ENCODE measurements around the gene HOXA5. TPM values are rescaled to one million over a fixed set of nuclear protein-coding genes. Genes with fewer than 3 reads are reported as not detected.

The HOXA5 gene
- total and polyA plus RNA-seq, 10 of the 15 experiments (the other 5 are each of a cell fraction or from before 2014, with no cell fraction given), result 0.05 to 0.13 TPM; not detected in 8

DNA sequence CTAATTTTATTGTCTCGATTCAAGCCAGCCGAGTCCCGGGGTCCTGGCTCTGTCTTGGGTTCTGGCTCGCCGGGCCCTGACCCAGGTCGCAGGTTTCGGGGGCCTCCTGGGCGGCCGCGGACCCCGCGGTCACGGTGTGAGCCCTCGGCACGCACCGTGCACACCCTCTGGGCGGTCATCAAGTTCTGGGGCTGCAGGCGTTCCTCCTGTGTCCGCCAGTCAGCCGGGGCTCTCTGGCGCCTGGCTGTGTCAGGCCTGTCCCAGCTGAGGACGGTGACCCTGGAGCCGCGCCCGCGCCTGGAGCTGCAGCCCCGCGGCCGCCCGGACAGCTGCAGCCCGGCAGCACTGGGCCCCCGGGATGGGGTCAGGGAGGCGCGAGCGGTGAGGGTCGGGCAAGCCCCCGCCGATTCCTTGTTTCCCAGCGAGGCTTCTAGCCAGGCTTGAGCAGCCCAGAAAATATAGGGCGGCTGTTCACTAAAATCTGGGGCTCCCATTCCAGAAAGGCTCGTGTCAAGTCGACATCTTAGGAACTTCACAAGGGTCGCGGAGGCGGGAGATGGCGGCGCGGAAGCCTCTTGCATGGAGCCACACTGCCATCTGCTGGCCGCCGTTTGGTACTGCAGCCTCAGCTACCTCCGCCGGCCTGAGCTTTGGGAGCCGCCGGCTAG, 17.2 kb upstream of the HOXA5 start:
- H3K9ac ChIP-seq (ENCODE audit: control insufficient read depth, insufficient read depth, low read length), result peak overlapping the region; percentile 30; the same call in 1 of the 2 replicates
- ChIA-PET CTCF (interaction anchor here (0.6 to 4.6 kb wide), 30 partner anchors 10 to 1433 kb away, joined by 3 to 100 read pairs (median 4); partner anchors contain the start of gene HOXA3), SMC1A (ENCODE audit: uncharacterized antibody, unreplicated experiment) (interaction anchor here (0.6 to 2.2 kb wide), 16 partner anchors 10 to 1268 kb away, joined by 3 to 15 read pairs (median 4); no protein-coding TSS in a partner anchor), POLR2A (interaction anchor here (0.6 to 1.0 kb wide), 3 partner anchors 294 to 1599 kb away, joined by 3 to 5 read pairs (median 3); no protein-coding TSS in a partner anchor), RAD21 (ENCODE audit: unreplicated experiment) (interaction anchor here (0.6 to 3.8 kb wide), 18 partner anchors 11 to 1268 kb away, joined by 3 to 46 read pairs (median 4); partner anchors contain the start of genes HOXA1 and SNX10)
- intact Hi-C loops (cut with micrococcal nuclease; ENCODE audit: unreplicated experiment), result loop anchor here (1.0 to 5.0 kb wide), 6 partner anchors 303 to 1268 kb away; no protein-coding TSS in a partner anchor
- ATAC-seq (peak; percentile 89), FAIRE-seq (peak; percentile 96), DNase-seq (ENCODE audit: low read depth, low spot score) (peak; percentile 23)
- H3K4me1 ChIP-seq (ENCODE audit: control insufficient read depth, insufficient read depth, low read length), result no peaks in the 10 kb centered on the region
- no peaks in the 10 kb centered on the region for H4K20me1 ChIP-seq (ENCODE audit: control insufficient read depth, insufficient read depth)
- in situ Hi-C loops (cut with MboI), result loop anchor here (25.0 kb wide), 1 partner anchor 1073 kb away; no protein-coding TSS in a partner anchor
- no peaks in the 10 kb centered on the region for H3K79me2 ChIP-seq (ENCODE audit: control insufficient read depth, insufficient read depth, low read length)
- H3K4me2 ChIP-seq (ENCODE audit: control insufficient read depth, insufficient read depth), result peak overlapping the region; percentile 90
- WGBS (ENCODE audit: insufficient coverage, insufficient replicate concordance, low lambda C conversion rate, missing lambda C conversion rate), result 3% methylated on average over 45 of the region's 54 CpGs
- BruUV-seq (replicated peaks), result no TSS peak
- peaks cover 2% of the 10 kb centered on the region; the same call in 1 of the 3 replicates for H3K9me3 ChIP-seq (replicated peaks; ENCODE audit: control insufficient read depth, insufficient read depth, low read length)
- H3K27me3 ChIP-seq (replicated peaks in 1 of 2; ENCODE audit: control insufficient read depth in 2 of 2, insufficient read depth in 2 of 2, low read length in 1 of 2), result peaks cover 17 to 38% of the 10 kb centered on the region in 2 experiments
- H3K27ac ChIP-seq (ENCODE audit: control insufficient read depth, insufficient read depth), result no peak overlapping the region
- no peaks in the 10 kb centered on the region for H3K36me3 ChIP-seq (ENCODE audit: control insufficient read depth in 2 of 2, insufficient read depth in 2 of 2, low read length in 1 of 2)
- H2AFZ ChIP-seq (ENCODE audit: control insufficient read depth, low read depth, low read length), result peak overlapping the region; percentile 91
- peak overlapping the region; percentile 72 for H3K4me3 ChIP-seq
- TF ChIP-seq MEF2A (IDR thresholded peaks at IDR 0.05; ENCODE audit: insufficient read depth, low read depth, low read length) (no peak), POU2F2 (IDR thresholded peaks at IDR 0.05; ENCODE audit: borderline replicate concordance, low read depth, low read length) (peak; percentile 40; the same call in 1 of the 3 replicates), EZH2 (IDR thresholded peaks at IDR 0.05; ENCODE audit: borderline replicate concordance, control insufficient read depth, low read depth, low read length) (no peak), ZZZ3 (IDR thresholded peaks at IDR 0.05; ENCODE audit: control insufficient read depth, insufficient read length, low read depth) (no peak), ZNF274 (IDR thresholded peaks at IDR 0.05; ENCODE audit: insufficient read depth, insufficient read length) (no peak), KDM1A (IDR thresholded peaks at IDR 0.05; ENCODE audit: borderline replicate concordance) (no peak), SREBF1 (IDR thresholded peaks at IDR 0.05; ENCODE audit: low read length) (no peak), STAT3 (IDR thresholded peaks at IDR 0.05; ENCODE audit: low read depth, low read length) (no peak), SIN3A (IDR thresholded peaks at IDR 0.05; ENCODE audit: low read depth, low read length) (no peak), ZNF384 (IDR thresholded peaks at IDR 0.05; ENCODE audit: borderline replicate concordance, low read depth, low read length) (no peak), ZNF24 (IDR thresholded peaks at IDR 0.05) (no peak), RFX5 (IDR thresholded peaks at IDR 0.05; ENCODE audit: low read depth, low read length) (no peak), SPI1 (IDR thresholded peaks at IDR 0.05; ENCODE audit: borderline replicate concordance, insufficient read depth, low read depth, low read length) (no peak), SMAD5 (IDR thresholded peaks at IDR 0.05; ENCODE audit: low read depth) (no peak)
- TF ChIP-seq, protein P1, sequence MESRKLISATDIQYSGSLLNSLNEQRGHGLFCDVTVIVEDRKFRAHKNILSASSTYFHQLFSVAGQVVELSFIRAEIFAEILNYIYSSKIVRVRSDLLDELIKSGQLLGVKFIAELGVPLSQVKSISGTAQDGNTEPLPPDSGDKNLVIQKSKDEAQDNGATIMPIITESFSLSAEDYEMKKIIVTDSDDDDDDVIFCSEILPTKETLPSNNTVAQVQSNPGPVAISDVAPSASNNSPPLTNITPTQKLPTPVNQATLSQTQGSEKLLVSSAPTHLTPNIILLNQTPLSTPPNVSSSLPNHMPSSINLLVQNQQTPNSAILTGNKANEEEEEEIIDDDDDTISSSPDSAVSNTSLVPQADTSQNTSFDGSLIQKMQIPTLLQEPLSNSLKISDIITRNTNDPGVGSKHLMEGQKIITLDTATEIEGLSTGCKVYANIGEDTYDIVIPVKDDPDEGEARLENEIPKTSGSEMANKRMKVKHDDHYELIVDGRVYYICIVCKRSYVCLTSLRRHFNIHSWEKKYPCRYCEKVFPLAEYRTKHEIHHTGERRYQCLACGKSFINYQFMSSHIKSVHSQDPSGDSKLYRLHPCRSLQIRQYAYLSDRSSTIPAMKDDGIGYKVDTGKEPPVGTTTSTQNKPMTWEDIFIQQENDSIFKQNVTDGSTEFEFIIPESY (IDR thresholded peaks at IDR 0.05), result no peak
- TF ChIP-seq, protein P2, sequence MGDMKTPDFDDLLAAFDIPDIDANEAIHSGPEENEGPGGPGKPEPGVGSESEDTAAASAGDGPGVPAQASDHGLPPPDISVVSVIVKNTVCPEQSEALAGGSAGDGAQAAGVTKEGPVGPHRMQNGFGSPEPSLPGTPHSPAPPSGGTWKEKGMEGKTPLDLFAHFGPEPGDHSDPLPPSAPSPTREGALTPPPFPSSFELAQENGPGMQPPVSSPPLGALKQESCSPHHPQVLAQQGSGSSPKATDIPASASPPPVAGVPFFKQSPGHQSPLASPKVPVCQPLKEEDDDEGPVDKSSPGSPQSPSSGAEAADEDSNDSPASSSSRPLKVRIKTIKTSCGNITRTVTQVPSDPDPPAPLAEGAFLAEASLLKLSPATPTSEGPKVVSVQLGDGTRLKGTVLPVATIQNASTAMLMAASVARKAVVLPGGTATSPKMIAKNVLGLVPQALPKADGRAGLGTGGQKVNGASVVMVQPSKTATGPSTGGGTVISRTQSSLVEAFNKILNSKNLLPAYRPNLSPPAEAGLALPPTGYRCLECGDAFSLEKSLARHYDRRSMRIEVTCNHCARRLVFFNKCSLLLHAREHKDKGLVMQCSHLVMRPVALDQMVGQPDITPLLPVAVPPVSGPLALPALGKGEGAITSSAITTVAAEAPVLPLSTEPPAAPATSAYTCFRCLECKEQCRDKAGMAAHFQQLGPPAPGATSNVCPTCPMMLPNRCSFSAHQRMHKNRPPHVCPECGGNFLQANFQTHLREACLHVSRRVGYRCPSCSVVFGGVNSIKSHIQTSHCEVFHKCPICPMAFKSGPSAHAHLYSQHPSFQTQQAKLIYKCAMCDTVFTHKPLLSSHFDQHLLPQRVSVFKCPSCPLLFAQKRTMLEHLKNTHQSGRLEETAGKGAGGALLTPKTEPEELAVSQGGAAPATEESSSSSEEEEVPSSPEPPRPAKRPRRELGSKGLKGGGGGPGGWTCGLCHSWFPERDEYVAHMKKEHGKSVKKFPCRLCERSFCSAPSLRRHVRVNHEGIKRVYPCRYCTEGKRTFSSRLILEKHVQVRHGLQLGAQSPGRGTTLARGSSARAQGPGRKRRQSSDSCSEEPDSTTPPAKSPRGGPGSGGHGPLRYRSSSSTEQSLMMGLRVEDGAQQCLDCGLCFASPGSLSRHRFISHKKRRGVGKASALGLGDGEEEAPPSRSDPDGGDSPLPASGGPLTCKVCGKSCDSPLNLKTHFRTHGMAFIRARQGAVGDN (IDR thresholded peaks at IDR 0.05), result no peak
- TF ChIP-seq, protein P3, sequence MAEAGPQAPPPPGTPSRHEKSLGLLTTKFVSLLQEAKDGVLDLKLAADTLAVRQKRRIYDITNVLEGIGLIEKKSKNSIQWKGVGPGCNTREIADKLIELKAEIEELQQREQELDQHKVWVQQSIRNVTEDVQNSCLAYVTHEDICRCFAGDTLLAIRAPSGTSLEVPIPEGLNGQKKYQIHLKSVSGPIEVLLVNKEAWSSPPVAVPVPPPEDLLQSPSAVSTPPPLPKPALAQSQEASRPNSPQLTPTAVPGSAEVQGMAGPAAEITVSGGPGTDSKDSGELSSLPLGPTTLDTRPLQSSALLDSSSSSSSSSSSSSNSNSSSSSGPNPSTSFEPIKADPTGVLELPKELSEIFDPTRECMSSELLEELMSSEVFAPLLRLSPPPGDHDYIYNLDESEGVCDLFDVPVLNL (IDR thresholded peaks at IDR 0.05; ENCODE audit: low read depth, low read length), result no peak
